Skeletal muscle tissue (tissue), 5 donors: Measurements from ENCODE around the gene MRPS23. TPM values are rescaled to one million over a fixed set of nuclear protein-coding genes. Genes with fewer than 3 reads are reported as not detected.

Experiments
- H3K27ac ChIP-seq: one replicate; pipeline ENCODE4 v1.7.0; 2013; ENCODE audit warnings: mild to moderate bottlenecking, low read depth, low read length, inconsistent platforms
- H3K27me3 ChIP-seq, 3 donors: one replicate each; pipeline ENCODE4 v1.7.0; 2013; ENCODE audit warnings: low read length in 3 of 3; ENCODE audit not compliant: control insufficient read depth in 3 of 3, insufficient read depth in 3 of 3
- H3K36me3 ChIP-seq, 3 donors: one replicate each; pipeline ENCODE4 v1.7.0; 2013; ENCODE audit warnings: low read length in 3 of 3; ENCODE audit not compliant: control insufficient read depth in 3 of 3, insufficient read depth in 3 of 3
- H3K4me1 ChIP-seq, 3 donors: one replicate each; pipeline ENCODE4 v1.7.0; 2013; ENCODE audit warnings: low read length in 3 of 3, mild to moderate bottlenecking in 3 of 3; ENCODE audit not compliant: control insufficient read depth in 3 of 3, insufficient read depth in 3 of 3
- H3K4me3 ChIP-seq, 3 donors: one replicate each; pipeline ENCODE4 v1.7.0; 2013; ENCODE audit warnings: low read length in 3 of 3
- H3K9ac ChIP-seq, 3 donors: one replicate each; pipeline ENCODE4 v1.7.0; 2013; ENCODE audit warnings: low read length in 3 of 3, mild to moderate bottlenecking in 3 of 3, moderate library complexity in 2 of 3, low read depth in 1 of 3
- H3K9me3 ChIP-seq, 3 donors: one replicate each; pipeline ENCODE4 v1.7.0; 2013; ENCODE audit warnings: low read length in 3 of 3; ENCODE audit not compliant: control insufficient read depth in 3 of 3
- small RNA-seq: library from RNA; depleted of rRNA; stranded (forward); fragments of <200 nt; gene quantifications from one replicate; pipeline ENCODE3, GENCODE V24; 2014
- total RNA-seq: library from RNA; depleted of rRNA; stranded (reverse); fragments of >200 nt; gene quantifications from one replicate; pipeline ENCODE4 v1.2.3, GENCODE V29; 2014
- donor health status: Osteomylitis.

MRPS23 gene
- total RNA-seq, 1 donor from 2014 or later: 10.4 TPM

GRCh38 chr17:57808882-57809281 lies 41.0 kb downstream of the MRPS23 start:
- H3K4me1 ChIP-seq: peaks cover 15 to 16% (median 15%) of the 10 kb centered on the region in 3 donors
- no peaks in the 10 kb centered on the region for H3K9me3 ChIP-seq
- no peaks in the 10 kb centered on the region for H3K36me3 ChIP-seq
- no peak overlapping the region for H3K9ac ChIP-seq
- H3K4me3 ChIP-seq: no peak overlapping the region
- H3K27ac ChIP-seq: no peak overlapping the region
- no peaks in the 10 kb centered on the region for H3K27me3 ChIP-seq

GRCh38 chr17:57806167-57806830 lies 43.5 kb downstream of the MRPS23 start:
- H3K27me3 ChIP-seq: no peaks in the 10 kb centered on the region
- H3K4me1 ChIP-seq: peaks cover 8 to 9% (median 8%) of the 10 kb centered on the region in 3 donors
- no peak overlapping the region for H3K9ac ChIP-seq
- H3K9me3 ChIP-seq: no peaks in the 10 kb centered on the region
- no peaks in the 10 kb centered on the region for H3K36me3 ChIP-seq
- no peak overlapping the region for H3K27ac ChIP-seq
- H3K4me3 ChIP-seq: no peak overlapping the region

GRCh38 chr17:57803021-57803420 lies 46.8 kb downstream of the MRPS23 start:
- Histone ChIP-seq H3K36me3 (no peaks in the 10 kb centered on the region), H3K27ac (no peak overlapping the region), H3K4me3 (no peak overlapping the region), H3K9ac (no peak overlapping the region), H3K4me1 (peaks cover 0 to 3% (median 0%) of the 10 kb centered on the region in 3 donors), H3K9me3 (no peaks in the 10 kb centered on the region), H3K27me3 (no peaks in the 10 kb centered on the region)

GRCh38 chr17:57801044-57801711 lies 48.7 kb downstream of the MRPS23 start:
- no peak overlapping the region for H3K9ac ChIP-seq
- H3K27ac ChIP-seq: no peak overlapping the region
- H3K4me3 ChIP-seq: no peak overlapping the region
- no peaks in the 10 kb centered on the region for H3K9me3 ChIP-seq
- no peaks in the 10 kb centered on the region for H3K4me1 ChIP-seq
- H3K36me3 ChIP-seq: no peaks in the 10 kb centered on the region
- H3K27me3 ChIP-seq: no peaks in the 10 kb centered on the region

GRCh38 chr17:57794841-57795240 lies 55.0 kb downstream of the MRPS23 start:
- Histone ChIP-seq H3K9ac (no peak overlapping the region), H3K9me3 (no peaks in the 10 kb centered on the region), H3K4me1 (no peaks in the 10 kb centered on the region), H3K27ac (no peak overlapping the region), H3K4me3 (no peak overlapping the region), H3K36me3 (no peaks in the 10 kb centered on the region), H3K27me3 (no peaks in the 10 kb centered on the region)

GRCh38 chr17:57788725-57789124 lies 61.1 kb downstream of the MRPS23 start:
- no peak overlapping the region for H3K4me3 ChIP-seq
- peaks cover 0 to 6% (median 4%) of the 10 kb centered on the region in 3 donors for H3K27me3 ChIP-seq
- H3K9ac ChIP-seq: no peak overlapping the region
- no peaks in the 10 kb centered on the region for H3K4me1 ChIP-seq
- H3K27ac ChIP-seq: no peak overlapping the region
- H3K36me3 ChIP-seq: no peaks in the 10 kb centered on the region
- H3K9me3 ChIP-seq: no peaks in the 10 kb centered on the region

GRCh38 chr17:57785022-57785421 lies 64.8 kb downstream of the MRPS23 start:
- H3K27ac ChIP-seq: no peak overlapping the region
- H3K4me1 ChIP-seq: peaks cover 6 to 16% (median 15%) of the 10 kb centered on the region in 3 donors
- no peaks in the 10 kb centered on the region for H3K36me3 ChIP-seq
- peaks cover 3 to 9% (median 9%) of the 10 kb centered on the region in 3 donors for H3K27me3 ChIP-seq
- H3K4me3 ChIP-seq: no peak overlapping the region
- H3K9ac ChIP-seq: no peak overlapping the region
- no peaks in the 10 kb centered on the region for H3K9me3 ChIP-seq

Small RNA genes within 50 kb of the gene (small RNA-seq; reads per million reads assigned to genes)
- not detected for gene RN7SKP94

Other genes with a start within 250 kb of the MRPS23 start
- gene CCDC182, start 104.7 kb downstream of the MRPS23 start, total RNA-seq: not detected
- 10.4 TPM for gene CUEDC1, start 105.4 kb upstream of the MRPS23 start, total RNA-seq
- 30.3 TPM for gene VEZF1, start 138.2 kb upstream of the MRPS23 start, total RNA-seq
- gene SRSF1, start 157.2 kb upstream of the MRPS23 start, total RNA-seq: 224 TPM
- gene DYNLL2, start 233.4 kb upstream of the MRPS23 start, total RNA-seq: 18.3 TPM